ENCODE results near the gene NFASC.
A peak's percentile ranks its signal among the peaks of the same experiment; 100 is the strongest.

The NFASC gene

DNA sequence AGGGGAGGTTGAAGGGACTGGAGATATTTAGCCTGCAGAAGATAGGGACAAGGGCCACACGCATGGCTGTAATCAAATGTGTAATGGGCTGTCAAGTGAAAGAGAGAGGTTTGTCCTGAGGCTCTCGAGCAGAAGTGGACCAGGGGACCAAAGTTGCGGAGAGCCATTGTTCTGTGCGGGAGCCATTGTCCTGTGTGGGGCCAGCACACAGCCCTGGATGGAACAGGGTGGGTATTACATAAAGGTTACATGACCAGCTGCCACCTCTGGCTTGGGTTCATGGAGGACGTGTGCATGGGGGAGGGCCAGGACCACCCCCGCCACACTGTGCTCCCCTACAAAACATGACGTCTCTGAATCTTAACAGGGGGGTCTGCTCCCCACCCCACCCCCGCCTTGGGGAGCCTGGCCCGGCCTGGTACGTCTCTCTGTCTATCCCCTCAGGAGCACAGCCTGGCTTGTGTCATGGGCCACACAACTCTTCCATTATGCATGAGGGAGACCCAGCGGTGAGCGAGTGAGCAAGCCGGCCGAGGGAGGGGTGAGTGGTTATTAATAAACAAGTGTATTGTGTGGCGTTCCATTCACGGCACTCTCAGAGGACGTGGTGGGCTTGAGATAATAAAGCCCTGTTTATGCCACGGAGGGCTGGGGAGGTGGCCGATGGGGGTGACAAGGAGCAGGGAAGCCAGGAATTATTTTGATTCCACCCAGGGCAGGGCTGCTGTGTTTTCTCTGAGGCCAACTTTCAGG lies at the start of gene NFASC:
Gene NFASC, plus strand, starts transcription at position 703 of the 753 bp plus-strand sequence. CDS start 73,454 bp downstream, outside the sequence.
- no peak for DNase-seq (ENCODE audit: low read depth)

- DNase-seq (ENCODE audit: low read depth), result no peak
These were observed 49.2 kb upstream of the NFASC start for GRCh38 chr1:204821476-204821875.

GRCh38 chr1:204821924-204822323 lies 48.7 kb upstream of the NFASC start:
- DNase-seq (ENCODE audit: low read depth), result no peak

- DNase-seq (ENCODE audit: low read depth), result no peak
These were observed 43.7 kb upstream of the NFASC start for GRCh38 chr1:204826970-204827369.

DNA sequence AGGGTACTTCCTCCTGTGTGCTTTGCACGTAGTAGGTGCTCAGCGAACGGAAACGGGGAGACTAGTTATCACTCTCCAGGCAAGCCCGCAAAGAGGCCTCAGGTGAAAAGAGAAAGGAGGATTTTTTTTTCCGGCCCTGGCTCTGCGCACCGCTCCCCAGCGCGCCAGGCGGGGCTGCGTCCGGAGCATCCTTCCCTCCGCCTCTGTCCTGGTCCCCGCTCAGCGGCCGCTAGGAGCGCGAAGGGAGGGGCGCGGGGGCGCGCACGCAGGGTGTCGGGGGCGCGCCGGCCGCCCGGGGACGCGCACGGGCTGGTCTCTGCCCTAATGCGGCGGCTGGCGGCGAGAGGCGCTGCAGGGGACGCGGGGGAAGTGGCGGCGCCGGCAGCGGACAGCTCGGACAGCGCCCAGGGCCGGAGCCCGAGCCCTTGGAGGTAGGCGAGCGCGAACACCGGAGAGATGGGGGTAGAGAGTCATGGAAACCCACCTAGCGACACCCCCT lies 42.3 kb upstream of the NFASC start:
- DNase-seq (ENCODE audit: low read depth), result peak; percentile 66

DNA sequence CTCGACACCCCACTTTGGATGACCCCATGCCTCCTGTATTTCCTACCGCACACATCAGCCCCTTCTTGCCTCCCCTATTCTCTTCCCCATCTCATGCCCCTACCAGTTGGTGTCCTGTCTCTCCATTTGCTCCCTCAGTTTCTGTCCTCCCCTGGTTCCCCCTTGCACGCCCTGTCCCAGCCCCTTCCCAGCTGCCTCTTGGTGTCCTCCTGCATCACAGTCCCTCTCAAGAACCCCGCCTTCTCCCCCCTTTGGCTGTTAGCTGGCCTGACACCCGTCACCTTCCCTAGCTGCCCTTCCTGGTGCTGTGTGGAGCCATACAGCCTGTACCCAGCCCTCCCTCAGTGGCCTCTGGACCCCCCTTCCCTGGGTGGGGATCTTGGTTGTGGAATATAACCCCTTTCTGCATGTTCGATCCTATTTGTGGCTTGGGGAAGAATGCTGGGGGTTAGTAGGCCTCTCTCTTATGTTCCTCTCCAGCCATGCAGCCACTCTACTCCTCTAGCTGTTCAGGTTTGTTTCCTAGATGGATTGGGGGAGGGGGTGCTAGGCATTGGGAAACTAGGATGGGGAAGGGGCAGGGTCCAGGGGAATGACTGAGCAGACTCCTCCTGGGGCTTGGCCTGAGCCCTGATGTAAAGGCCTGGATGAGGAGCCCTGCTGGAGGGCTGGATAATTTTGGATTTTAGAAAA lies 41.4 kb upstream of the NFASC start:
- no peak for DNase-seq (ENCODE audit: low read depth)

- DNase-seq (ENCODE audit: low read depth), result no peak
These were observed 39.9 kb upstream of the NFASC start for GRCh38 chr1:204830747-204831146.

GRCh38 chr1:204831186-204831585 lies 39.5 kb upstream of the NFASC start:
- no peak for DNase-seq (ENCODE audit: low read depth)

GRCh38 chr1:204834336-204834735 lies 36.3 kb upstream of the NFASC start:
- DNase-seq (ENCODE audit: low read depth), result no peak

GRCh38 chr1:204834752-204835151 lies 35.9 kb upstream of the NFASC start:
- DNase-seq (ENCODE audit: low read depth), result no peak

DNA sequence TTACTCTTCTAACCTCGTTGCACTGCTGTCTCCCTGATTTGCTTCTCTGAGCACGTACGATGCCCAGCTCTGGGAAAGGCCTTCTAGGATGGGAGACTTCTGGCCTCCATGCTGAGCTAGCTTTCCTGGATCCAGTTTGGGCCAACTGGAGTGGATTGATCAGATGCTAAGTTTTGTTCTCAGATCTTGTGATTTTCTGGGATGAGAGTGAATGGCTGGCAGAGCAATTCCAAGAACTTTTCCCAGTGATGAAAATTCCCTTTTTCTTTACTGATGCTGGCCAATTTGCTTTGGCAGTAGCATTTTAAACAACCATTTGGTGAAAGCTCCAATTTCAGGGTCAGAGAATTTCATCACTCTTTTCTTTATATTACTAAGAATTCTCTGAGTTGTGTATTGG lies 34.9 kb upstream of the NFASC start:
- DNase-seq (ENCODE audit: low read depth), result no peak

- no peak for DNase-seq (ENCODE audit: low read depth)
These were observed 33.8 kb upstream of the NFASC start for GRCh38 chr1:204836856-204837255.

GRCh38 chr1:204837440-204838084 lies 33.1 kb upstream of the NFASC start:
- peak; percentile 40 for DNase-seq (ENCODE audit: low read depth)

- DNase-seq (ENCODE audit: low read depth), result no peak
These were observed 29.3 kb upstream of the NFASC start for GRCh38 chr1:204841316-204841715.

DNA sequence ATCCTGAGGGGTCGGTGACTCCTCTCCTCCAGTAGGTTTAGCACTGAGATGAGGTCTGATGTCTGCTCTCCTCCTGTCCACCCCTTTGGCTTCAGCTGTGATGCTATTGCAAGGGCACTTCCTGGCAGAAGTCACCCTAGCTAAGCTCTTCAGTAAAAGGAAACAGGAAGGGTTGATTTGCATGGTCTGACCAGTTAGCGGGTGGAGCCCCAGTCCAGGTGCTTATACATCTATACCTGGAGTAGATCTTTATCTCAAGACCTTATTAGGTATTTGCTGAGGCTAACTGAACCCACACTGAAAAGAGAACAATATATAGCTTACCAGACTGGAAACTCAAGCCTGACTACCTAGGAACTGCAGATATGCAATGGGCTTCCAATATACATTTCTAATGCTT lies 28.9 kb upstream of the NFASC start:
- no peak for DNase-seq (ENCODE audit: low read depth)

DNA sequence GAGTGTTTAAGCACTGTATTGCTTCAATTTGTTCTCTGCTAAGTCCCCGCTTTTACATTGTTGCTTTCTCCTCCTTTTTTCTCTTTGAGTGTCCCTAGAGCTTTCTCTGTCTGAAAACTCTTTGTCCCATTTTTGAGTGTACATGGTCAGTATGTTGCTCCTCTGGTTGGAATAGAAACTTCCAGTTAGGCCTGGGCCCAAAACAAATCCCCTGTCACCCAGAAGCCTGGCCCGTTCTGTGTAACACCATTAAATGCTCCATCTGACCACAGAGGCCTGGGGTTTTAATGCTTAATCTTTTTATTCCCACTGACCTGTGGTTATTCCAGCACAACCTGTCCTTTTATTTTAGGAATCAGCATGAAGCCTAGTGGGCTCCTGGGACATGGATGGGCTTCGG lies 28.3 kb upstream of the NFASC start:
- no peak for DNase-seq (ENCODE audit: low read depth)

DNA sequence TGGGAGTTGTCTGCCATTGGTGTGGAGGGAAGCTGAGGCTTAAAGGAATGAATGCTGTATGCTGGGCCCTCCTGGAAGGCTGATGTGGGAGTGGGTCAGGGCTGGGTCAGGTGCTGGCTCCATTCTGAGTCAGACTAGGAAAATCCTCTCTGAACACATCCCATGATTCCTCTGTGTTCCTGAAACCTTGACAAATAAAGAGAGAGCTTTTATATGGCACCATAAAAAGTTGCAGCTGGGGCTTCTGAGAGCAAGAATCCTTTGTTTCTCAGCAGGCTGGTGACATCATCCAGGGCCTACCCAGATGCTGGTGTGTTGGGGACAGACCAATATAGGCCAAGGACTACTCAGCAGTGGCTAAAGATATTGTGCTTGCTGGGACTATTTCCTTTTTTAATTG lies 27.8 kb upstream of the NFASC start:
- no peak for DNase-seq (ENCODE audit: low read depth)

DNA sequence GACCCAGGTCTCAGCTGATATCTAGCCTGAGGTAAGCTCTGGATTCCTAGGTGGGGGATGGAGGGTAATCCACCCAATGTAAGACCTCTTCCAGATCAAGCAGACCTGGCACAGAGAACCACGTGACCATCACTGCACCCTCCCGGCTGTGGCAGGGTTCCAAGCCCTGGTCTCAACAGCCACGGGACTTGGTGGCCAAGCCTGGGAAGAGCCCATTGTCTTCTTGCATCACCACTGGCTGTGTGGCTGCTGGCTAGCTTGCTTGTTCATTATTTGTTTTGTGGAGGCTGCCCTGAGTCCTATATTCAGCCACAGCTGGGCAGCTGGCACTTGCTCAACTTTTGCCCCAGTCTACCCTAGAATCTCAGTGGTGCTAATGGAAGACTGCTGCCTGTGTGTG lies 24.1 kb upstream of the NFASC start:
- DNase-seq (ENCODE audit: low read depth), result no peak

DNA sequence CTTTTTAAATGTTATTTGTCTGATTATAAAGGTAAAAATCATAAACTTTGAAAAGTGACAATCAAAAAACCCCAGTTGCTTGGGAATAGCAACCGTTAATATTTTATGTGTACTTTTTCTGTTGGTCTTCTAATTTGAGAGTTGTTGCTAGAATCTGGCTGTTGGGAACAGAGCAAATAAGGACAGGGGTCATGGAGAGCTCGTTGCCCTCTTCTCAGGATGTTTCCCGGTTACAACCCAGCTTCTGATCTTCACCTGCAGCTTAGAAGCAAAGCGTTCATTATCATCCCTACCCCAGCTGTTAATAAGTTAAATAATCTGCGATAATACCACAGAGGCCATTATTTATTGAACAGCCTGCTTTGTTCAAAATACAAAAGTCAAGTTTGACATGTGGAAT lies 22.1 kb upstream of the NFASC start:
- no peak for DNase-seq (ENCODE audit: low read depth)

DNA sequence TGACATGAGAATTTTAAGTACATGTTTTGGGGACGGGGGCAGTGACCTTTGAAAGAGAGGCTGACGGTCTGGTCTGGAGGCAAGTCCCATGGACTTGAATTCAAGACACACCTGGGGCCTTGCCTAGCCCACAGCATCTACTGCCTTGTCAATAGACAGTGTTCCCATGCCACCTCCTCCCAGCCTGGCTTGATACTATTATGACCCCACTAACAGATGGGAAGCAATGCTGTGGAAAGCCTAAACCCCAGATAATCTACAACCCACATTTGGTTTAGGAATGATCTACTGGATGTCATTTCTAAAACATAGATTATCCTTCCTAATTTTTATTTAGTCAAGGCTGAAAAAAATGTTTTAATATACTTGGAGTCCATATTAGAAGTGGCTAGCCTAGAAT lies 17.8 kb upstream of the NFASC start:
- no peak for DNase-seq (ENCODE audit: low read depth)

- no peak for DNase-seq (ENCODE audit: low read depth)
These were observed 17.2 kb upstream of the NFASC start for GRCh38 chr1:204853436-204853835.

DNA sequence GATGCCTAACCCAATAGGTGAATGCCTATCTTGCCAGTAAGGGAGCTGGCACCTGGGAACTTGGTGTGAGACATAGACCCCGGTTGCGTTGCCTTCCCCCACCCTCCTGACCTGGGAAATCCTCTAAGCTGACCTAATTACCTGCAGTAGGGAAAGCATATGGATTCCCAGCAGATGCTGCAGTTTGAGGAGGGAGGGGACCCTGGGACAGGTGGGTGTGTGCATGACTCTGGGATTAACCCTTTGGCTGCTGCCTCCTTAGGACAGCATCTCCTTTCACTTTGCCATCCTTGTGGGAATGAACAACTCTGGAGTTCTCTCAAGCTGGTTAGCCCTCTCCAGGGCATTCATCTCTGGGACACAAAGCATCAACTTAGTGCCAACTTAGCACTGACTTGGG lies 16.4 kb upstream of the NFASC start:
- DNase-seq (ENCODE audit: low read depth), result no peak

DNA sequence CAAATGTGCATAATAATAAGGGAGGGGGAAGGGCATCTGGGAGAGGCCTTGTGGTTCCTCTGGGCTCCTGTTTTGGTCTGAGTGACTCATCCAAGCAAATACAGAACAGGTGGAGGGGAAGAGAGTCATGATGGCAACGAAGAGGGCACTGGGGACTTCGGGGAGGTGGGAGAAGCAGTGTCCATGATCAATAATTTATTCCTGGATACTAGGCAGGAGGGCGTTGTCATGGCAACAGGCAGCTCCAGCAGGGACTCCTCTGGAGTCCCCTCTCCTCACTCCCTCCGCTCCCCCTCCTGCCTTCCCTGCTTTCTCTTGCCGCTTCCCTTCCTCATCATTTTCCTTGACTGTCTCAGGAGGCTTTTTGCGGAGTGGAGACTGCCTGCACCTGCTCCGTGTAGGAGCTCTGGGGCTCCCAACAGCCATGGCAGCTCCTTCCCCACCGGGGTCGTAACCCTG lies 12.3 kb upstream of the NFASC start:
- no peak for DNase-seq (ENCODE audit: low read depth)
